HG02642 (cell line): ENCODE measurements around the gene MORN1.
"Not testable (repeated sequence)": the region's sequence is repeated elsewhere in the genome, so short reads cannot be mapped to it uniquely, and the experiment has no call there.

Experiments used
- ATAC-seq: cut with Tn5 transposase; IDR thresholded peaks from one replicate; pipeline ENCODE4 v1.9.1; 2021; ENCODE audit warnings: mild to moderate bottlenecking; ENCODE audit not compliant: unreplicated experiment, poor library complexity

MORN1 gene

DNA sequence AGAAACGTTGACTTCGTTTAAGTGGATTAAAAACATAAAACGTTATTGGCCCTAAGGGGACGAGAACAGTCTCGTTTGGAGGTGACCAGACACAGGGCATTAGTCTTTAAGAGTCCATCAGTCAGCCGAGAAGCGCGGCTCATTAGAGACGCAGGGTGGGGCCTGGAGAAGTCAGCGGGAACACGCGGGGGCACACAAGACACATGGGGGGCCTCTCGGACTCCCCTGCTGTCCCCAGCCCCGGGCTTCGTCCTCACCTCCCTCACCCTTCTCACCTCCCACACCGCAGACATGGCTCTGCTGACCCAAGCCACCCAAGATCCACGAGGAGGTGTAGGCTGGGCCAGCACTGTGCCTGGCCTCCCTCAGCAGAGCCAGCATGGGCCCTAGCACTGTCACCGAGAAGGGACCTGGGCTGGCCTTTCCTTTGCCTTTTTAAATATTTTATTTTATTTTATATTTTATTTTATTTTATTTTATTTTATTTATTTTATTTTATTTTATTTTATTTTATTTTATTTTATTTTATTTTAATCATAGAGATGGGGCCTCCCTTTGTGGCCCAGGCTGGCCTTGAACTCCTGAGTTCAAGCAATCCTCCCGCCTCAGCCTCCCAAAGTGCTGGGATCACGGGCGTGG lies 48.9 kb downstream of the MORN1 start:
- no peak for ATAC-seq

DNA sequence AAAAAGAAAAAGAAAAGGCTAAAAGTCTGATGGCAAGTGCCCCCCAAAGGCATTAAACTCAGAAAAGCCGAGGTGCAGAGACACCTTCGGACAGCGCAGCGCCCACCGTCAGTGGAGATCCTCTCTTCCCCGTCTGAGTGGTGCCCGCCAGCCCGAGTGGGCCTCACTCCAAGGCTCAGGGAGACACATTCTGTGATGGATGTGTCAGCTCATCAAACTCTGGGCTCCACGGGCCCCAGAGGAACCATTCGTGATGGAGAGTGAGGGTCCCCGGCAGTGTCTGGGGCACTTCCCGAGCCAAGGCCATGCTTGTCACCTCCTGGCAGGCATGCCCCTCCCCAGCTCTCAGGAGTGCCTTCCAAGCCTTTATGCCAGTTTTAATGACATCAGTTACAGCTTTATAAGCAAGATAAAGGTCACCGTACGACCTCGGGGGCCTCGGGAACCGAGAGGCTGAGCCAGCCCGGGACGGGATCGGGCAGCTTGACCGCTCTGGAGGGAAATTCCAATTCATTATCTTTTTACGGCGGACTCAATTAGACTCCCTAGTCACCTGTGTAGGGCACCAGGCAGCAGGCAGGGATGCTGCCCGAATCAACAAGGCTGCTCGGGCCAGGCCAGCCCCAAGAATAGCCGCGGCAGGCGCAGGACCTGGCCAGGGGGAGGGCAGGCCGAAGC lies 49.5 kb downstream of the MORN1 start:
- ATAC-seq: no peak

DNA sequence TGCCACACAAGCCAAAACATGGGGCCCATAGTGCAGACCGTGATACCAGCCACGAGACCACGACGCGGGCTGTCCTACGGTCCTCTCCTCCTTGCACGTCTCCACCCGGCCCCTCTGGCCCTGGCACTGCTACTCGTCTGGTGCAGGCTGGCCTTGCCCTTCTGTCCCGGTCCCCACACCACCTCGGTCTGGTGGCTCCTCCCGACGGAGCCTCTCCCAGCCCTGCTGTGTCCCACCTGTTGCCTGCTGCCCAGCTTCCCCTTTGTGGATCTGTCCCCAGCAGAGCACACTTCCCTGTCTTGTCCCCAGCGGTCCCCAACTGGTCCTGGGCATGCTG lies 50.5 kb downstream of the MORN1 start:
- ATAC-seq: no peak

DNA sequence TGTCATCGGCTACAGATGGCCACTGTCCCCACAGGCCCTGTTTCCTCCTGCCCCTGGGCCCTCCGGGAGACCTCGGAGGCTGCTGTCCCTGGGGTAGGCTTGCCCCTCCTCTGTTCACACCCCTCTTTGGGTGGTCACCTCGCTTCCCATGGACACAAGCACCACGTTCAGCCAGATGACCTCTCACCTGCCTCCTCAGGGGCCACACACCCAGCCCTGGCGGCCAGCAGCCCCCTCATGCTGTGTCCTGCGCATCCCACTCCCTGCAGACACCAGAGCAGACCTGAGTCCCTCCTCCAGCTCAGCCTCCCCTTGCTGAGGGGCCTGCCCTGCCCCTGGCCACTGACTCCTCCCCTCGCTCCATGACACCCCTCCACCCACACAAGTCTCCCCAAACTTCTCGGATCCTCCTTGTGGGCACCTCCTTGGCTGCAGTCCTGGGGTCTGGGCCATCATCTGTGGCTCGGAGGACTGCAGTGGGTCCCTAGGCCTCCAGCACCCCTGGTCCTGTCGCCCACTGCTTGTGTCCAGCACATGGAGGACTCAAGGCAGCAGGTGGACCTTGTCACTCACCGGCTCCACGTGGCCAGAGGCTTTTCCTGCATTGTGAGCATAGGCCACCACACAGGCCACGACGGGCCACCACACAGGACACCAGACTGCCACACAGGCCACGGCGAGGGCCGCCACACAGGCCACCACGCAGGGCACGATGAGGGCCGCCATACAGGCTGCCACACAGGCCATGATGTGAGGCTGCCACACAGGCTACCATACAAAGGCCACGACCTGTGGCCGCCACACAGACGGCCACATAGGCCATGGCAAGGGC lies 51.1 kb downstream of the MORN1 start:
- no peak for ATAC-seq

- no peak for ATAC-seq
These were observed 51.9 kb downstream of the MORN1 start for GRCh38 chr1:2339206-2340085.

GRCh38 chr1:2337501-2337900 lies 53.9 kb downstream of the MORN1 start:
- no peak for ATAC-seq

DNA sequence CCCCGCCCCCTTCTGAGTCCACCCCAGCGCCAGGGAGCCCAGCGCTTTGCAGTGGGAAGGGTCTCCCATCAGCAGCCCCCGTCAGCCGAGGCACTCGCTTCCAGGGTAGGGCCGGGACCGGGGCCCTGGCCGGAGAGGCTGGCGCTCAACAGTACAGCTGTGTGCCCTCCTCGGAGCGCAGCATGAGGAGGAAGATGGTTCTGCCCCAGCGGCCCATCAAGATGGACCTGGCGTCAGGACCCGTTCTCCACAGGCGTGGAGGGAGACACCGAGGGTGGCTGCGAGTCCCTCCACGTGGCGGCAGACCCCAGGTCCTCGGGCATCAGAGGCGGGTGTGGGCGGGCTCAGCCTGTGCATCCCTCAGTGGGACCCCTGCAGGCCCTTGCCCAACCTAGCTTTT lies 54.3 kb downstream of the MORN1 start:
- no peak for ATAC-seq

GRCh38 chr1:2336499-2336898 lies 54.9 kb downstream of the MORN1 start:
- no peak for ATAC-seq

- no peak for ATAC-seq
These were observed 55.5 kb downstream of the MORN1 start for GRCh38 chr1:2335721-2336455.

GRCh38 chr1:2334883-2335534 lies 56.3 kb downstream of the MORN1 start:
- ATAC-seq: no peak

DNA sequence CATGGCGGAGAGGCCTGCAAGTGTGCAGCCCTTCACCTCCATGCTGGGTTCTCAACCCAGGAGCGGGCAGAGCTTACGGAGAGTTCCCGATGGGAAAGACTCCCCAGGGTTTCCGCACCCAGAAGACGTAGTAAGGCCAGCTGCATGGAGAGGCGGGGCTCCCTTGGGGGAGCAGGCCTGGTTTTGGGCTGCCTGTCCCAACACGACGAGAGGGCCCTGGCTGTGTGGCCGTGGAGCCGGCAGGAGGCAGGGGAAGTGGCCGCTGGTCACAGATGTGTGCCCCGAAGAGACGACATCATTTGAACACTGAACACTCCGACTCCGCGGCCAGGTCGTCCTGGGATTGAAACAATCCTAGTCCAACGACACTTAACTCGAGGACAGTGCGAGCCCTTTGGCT lies 57.0 kb downstream of the MORN1 start:
- no peak for ATAC-seq

GRCh38 chr1:2331580-2331979 lies 59.8 kb downstream of the MORN1 start:
- not testable (repeated sequence) for ATAC-seq

DNA sequence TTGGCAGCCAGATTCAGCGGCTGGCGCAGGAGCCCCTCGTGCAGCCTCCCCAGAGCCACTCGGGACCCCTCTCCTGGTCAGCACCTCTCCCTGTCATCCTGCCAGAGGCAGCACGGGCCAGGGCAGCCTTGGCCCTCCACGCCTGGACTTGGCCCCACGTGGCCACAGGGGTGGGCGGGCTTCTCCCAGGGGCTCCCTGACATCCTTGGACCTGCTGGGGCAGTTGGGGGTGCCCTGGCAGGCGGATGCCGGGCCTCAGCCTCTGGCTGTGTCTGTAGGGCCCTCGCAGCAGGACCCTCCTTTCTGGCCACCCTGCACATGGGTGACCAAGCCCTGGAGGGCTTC lies 60.2 kb downstream of the MORN1 start:
- no peak for ATAC-seq

GRCh38 chr1:2330519-2331199 lies 60.7 kb downstream of the MORN1 start:
- no peak for ATAC-seq

- ATAC-seq: no peak
These were observed 61.3 kb downstream of the MORN1 start for GRCh38 chr1:2330035-2330434.

GRCh38 chr1:2328676-2329455 lies 62.5 kb downstream of the MORN1 start:
- no peak for ATAC-seq

DNA sequence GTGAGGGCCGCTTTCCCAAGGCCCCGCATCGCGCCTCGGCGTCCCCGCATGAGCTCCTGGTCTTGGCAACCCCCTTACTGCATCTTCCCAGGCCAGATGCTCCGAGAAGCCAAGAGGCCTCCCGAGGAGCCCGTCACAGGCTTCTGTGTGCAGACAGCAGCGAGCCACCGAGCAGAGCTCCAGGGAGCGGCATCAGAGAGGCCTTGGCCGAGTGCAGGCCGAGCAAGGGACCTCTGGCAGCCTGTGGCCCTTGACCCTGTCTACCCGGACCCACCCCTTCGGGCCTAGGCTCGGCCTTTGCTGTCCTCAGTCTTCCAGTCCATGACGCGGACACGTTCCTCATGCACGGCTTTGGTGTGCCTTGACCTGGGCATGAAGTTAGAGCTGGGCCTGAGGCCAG lies 63.5 kb downstream of the MORN1 start:
- ATAC-seq: no peak

GRCh38 chr1:2327162-2327561 lies 64.2 kb downstream of the MORN1 start:
- ATAC-seq: not testable (repeated sequence)
